HG03460 (cell line): ENCODE results near the gene PCDHGB1.
"Not testable (repeated sequence)": the region's sequence is repeated elsewhere in the genome, so short reads cannot be mapped to it uniquely, and the experiment has no call there.

Experiments used
- ATAC-seq: cut with Tn5 transposase; IDR thresholded peaks from one replicate; pipeline ENCODE4 v1.9.1; 2021; ENCODE audit not compliant: unreplicated experiment

The PCDHGB1 gene

GRCh38 chr5:141345327-141345726, 4.6 kb upstream of the PCDHGB1 start:
- ATAC-seq, result no peak

- ATAC-seq, result not testable (repeated sequence)
Observed at GRCh38 chr5:141346017-141346416, 3.9 kb upstream of the PCDHGB1 start.

- no peak for ATAC-seq
Observed at GRCh38 chr5:141351591-141351990, 1.7 kb downstream of the PCDHGB1 start.

- ATAC-seq, result no peak
Observed at GRCh38 chr5:141354900-141355469, 5.1 kb downstream of the PCDHGB1 start, which contains the start of gene PCDHGA4. TSS of gene PCDHGA4 (plus strand) at chr5:141355021. CDS start at chr5:141355108, 87 bp downstream.

- no peak for ATAC-seq
Observed at GRCh38 chr5:141355641-141356040, 5.7 kb downstream of the PCDHGB1 start.

- no peak for ATAC-seq
Observed at GRCh38 chr5:141356133-141356532, 6.2 kb downstream of the PCDHGB1 start.

GRCh38 chr5:141356950-141357349, 7.1 kb downstream of the PCDHGB1 start:
- no peak for ATAC-seq

- ATAC-seq, result no peak
Observed at GRCh38 chr5:141359790-141360426, 10.0 kb downstream of the PCDHGB1 start, which contains the start of gene PCDHGB2. TSS of gene PCDHGB2 (plus strand) at chr5:141359994. CDS start at chr5:141360136, 142 bp downstream.

- no peak for ATAC-seq
Observed at GRCh38 chr5:141360685-141361084, 10.8 kb downstream of the PCDHGB1 start.

- ATAC-seq, result no peak
Observed at GRCh38 chr5:141362719-141363118, 12.8 kb downstream of the PCDHGB1 start.

GRCh38 chr5:141363952-141364660, 14.2 kb downstream of the PCDHGB1 start, which contains the start of gene PCDHGA5:
TSS of gene PCDHGA5 (plus strand) at chr5:141364162. CDS start at chr5:141364331, 169 bp downstream.
- ATAC-seq, result no peak

GRCh38 chr5:141366016-141366896, 16.4 kb downstream of the PCDHGB1 start:
- ATAC-seq, result no peak

- ATAC-seq, result peak; percentile 88
Observed at GRCh38 chr5:141369994-141370848, 20.3 kb downstream of the PCDHGB1 start, which contains the start of gene PCDHGB3. TSS of gene PCDHGB3 (plus strand) at chr5:141370242. CDS start at chr5:141370395, 153 bp downstream.

- no peak for ATAC-seq
Observed at GRCh38 chr5:141371572-141372475, 21.9 kb downstream of the PCDHGB1 start.

GRCh38 chr5:141373673-141374317, 23.9 kb downstream of the PCDHGB1 start, which contains the start of gene PCDHGA6:
TSS of gene PCDHGA6 (plus strand) at chr5:141373891. CDS start at chr5:141374084, 193 bp downstream.
- ATAC-seq, result no peak

GRCh38 chr5:141374627-141375026, 24.7 kb downstream of the PCDHGB1 start:
- ATAC-seq, result no peak

- ATAC-seq, result not testable (repeated sequence)
Observed at GRCh38 chr5:141375444-141376155, 25.7 kb downstream of the PCDHGB1 start.
